Fibroblast of gingiva (primary cell): Measurements from ENCODE around the gene THUMPD1.
"Not testable (repeated sequence)": the region's sequence is repeated elsewhere in the genome, so short reads cannot be mapped to it uniquely, and the experiment has no call there.

Experiments used
- DNase-seq: peaks from one replicate; pipeline ENCODE4 v3.0.0-alpha.2; 2011; ENCODE audit warnings: low read depth

THUMPD1 gene

GRCh38 chr16:20741554-20742285 lies at the start of gene THUMPD1:
TSS of gene THUMPD1 (minus strand) at chr16:20741818. CDS start at chr16:20741739, 79 bp downstream.
- peak; percentile 94 for DNase-seq

GRCh38 chr16:20789130-20789529 lies 47.5 kb upstream of the THUMPD1 start:
- DNase-seq: no peak

GRCh38 chr16:20784204-20784603 lies 42.6 kb upstream of the THUMPD1 start:
- DNase-seq: no peak

- no peak for DNase-seq
Observed at GRCh38 chr16:20782470-20782869, 40.9 kb upstream of the THUMPD1 start.

GRCh38 chr16:20781697-20782096 lies 40.1 kb upstream of the THUMPD1 start:
- DNase-seq: no peak

- peak; percentile 53 for DNase-seq
Observed at GRCh38 chr16:20774703-20775362, 33.2 kb upstream of the THUMPD1 start.

GRCh38 chr16:20773679-20774078 lies 32.1 kb upstream of the THUMPD1 start:
- no peak for DNase-seq

- no peak for DNase-seq
Observed at GRCh38 chr16:20768818-20769217, 27.2 kb upstream of the THUMPD1 start.

- DNase-seq: no peak
Observed at GRCh38 chr16:20768121-20768520, 26.5 kb upstream of the THUMPD1 start.

GRCh38 chr16:20767577-20767976 lies 26.0 kb upstream of the THUMPD1 start:
- DNase-seq: no peak

GRCh38 chr16:20766294-20766693 lies 24.7 kb upstream of the THUMPD1 start:
- no peak for DNase-seq

- DNase-seq: no peak
Observed at GRCh38 chr16:20765732-20766131, 24.1 kb upstream of the THUMPD1 start.

GRCh38 chr16:20764448-20764847 lies 22.8 kb upstream of the THUMPD1 start:
- DNase-seq: not testable (repeated sequence)

- peak; percentile 73 for DNase-seq
Observed at GRCh38 chr16:20763461-20764232, 22.0 kb upstream of the THUMPD1 start, which contains the start of gene ACSM3. TSS of gene ACSM3 (plus strand) at chr16:20764014. CDS start at chr16:20770035, 6,021 bp downstream.

GRCh38 chr16:20762404-20763123 lies 20.9 kb upstream of the THUMPD1 start:
- DNase-seq: no peak

- no peak for DNase-seq
Observed at GRCh38 chr16:20761175-20761574, 19.6 kb upstream of the THUMPD1 start.

- no peak for DNase-seq
Observed at GRCh38 chr16:20760346-20760745, 18.7 kb upstream of the THUMPD1 start.

GRCh38 chr16:20755799-20756198 lies 14.2 kb upstream of the THUMPD1 start:
- DNase-seq: not testable (repeated sequence)

- DNase-seq: no peak
Observed at GRCh38 chr16:20755238-20755637, 13.6 kb upstream of the THUMPD1 start.

- DNase-seq: no peak
Observed at GRCh38 chr16:20753727-20754126, 12.1 kb upstream of the THUMPD1 start.

GRCh38 chr16:20750558-20750957 lies 8.9 kb upstream of the THUMPD1 start:
- no peak for DNase-seq

- no peak for DNase-seq
Observed at GRCh38 chr16:20749474-20749873, 7.9 kb upstream of the THUMPD1 start.
